A673 (cell line): Measurements from ENCODE around the gene P2RY14.

Experiments
- EZH2 ChIP-seq: fragments of 200-600 bp; sonication (generic); IDR thresholded peaks from 2 replicates; pipeline ENCODE4 v1.6.1; 2017; ENCODE audit warnings: borderline replicate concordance, low read depth, mild to moderate bottlenecking, mixed read lengths, antibody characterized with exemption, low read length; ENCODE audit not compliant: poor library complexity, severe bottlenecking
- TF ChIP-seq, protein P1 (sequence below): fragments of 300-800, 200-600 bp; sonication (generic); conservative IDR thresholded peaks from 2 replicates; pipeline ENCODE4 v1.5.1; 2017; ENCODE audit warnings: low read depth, mild to moderate bottlenecking, antibody characterized with exemption, low read length, moderate library complexity, mixed read lengths

GRCh38 chr3:151282921-151283320, 4.6 kb upstream of the P2RY14 start:
- TF ChIP-seq, protein P1, sequence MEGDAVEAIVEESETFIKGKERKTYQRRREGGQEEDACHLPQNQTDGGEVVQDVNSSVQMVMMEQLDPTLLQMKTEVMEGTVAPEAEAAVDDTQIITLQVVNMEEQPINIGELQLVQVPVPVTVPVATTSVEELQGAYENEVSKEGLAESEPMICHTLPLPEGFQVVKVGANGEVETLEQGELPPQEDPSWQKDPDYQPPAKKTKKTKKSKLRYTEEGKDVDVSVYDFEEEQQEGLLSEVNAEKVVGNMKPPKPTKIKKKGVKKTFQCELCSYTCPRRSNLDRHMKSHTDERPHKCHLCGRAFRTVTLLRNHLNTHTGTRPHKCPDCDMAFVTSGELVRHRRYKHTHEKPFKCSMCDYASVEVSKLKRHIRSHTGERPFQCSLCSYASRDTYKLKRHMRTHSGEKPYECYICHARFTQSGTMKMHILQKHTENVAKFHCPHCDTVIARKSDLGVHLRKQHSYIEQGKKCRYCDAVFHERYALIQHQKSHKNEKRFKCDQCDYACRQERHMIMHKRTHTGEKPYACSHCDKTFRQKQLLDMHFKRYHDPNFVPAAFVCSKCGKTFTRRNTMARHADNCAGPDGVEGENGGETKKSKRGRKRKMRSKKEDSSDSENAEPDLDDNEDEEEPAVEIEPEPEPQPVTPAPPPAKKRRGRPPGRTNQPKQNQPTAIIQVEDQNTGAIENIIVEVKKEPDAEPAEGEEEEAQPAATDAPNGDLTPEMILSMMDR: peak; percentile 67
- TF ChIP-seq EZH2: no peak
